Gastroesophageal sphincter (tissue), 3 donors: ENCODE measurements around the gene SRSF6.

Source experiments
- CTCF ChIP-seq, 4 experiments: fragments of 200-600 bp in 2 of 4; fragments of 450-650 bp in 2 of 4; sonication (generic) in 1 of 4; IDR thresholded peaks; one replicate each; pipeline ENCODE4 v1.5.1; 2017 to 2019; ENCODE audit warnings: antibody characterized with exemption in 4 of 4, mild to moderate bottlenecking in 2 of 4, moderate library complexity in 2 of 4
- EP300 ChIP-seq: sonication (generic); formaldehyde crosslinking; IDR thresholded peaks from one replicate; pipeline ENCODE4 v1.6.1; 2017; ENCODE audit warnings: antibody characterized with exemption, mild to moderate bottlenecking

- TF ChIP-seq CTCF (IDR thresholded peaks at IDR 0.05): no peak
- no peak for TF ChIP-seq EP300
These were observed 26.6 kb upstream of the SRSF6 start for GRCh38 chr20:43431134-43431519.
